Neural cell (in vitro differentiated cells): ENCODE results near the gene C16orf86. TPM values are rescaled to one million over a fixed set of nuclear protein-coding genes. Genes with fewer than 3 reads are reported as not detected.

Source experiments
- H2AFZ ChIP-seq: fragments of 200-600, 300-800 bp; sonication (generic), shearing (Covaris generic); 2 replicates; pipeline ENCODE4 v1.6.0; 2014; ENCODE audit warnings: low read depth, mild to moderate bottlenecking, antibody characterized with exemption, low read length, moderate library complexity
- H3F3A ChIP-seq: fragments of 200-600 bp; shearing (Covaris generic); 2 replicates; pipeline ENCODE4 v1.6.1; 2016; ENCODE audit warnings: mild to moderate bottlenecking, moderate library complexity, mixed read lengths, antibody characterized with exemption, low read length; ENCODE audit not compliant: insufficient read depth, poor library complexity, severe bottlenecking
- H3K27ac ChIP-seq: fragments of 200-600, 300-800 bp; sonication (generic), shearing (Covaris generic); 2 replicates; pipeline ENCODE4 v1.5.1; 2014; ENCODE audit warnings: mild to moderate bottlenecking, low read length, moderate library complexity
- H3K27me3 ChIP-seq: fragments of 300-800, 200-600 bp; sonication (generic), shearing (Covaris generic); 2 replicates; pipeline ENCODE4 v1.6.0; 2014; ENCODE audit warnings: mild to moderate bottlenecking, low read depth, low read length, moderate library complexity; ENCODE audit not compliant: insufficient read depth
- H3K36me3 ChIP-seq: fragments of 300-800, 200-600 bp; sonication (generic), shearing (Covaris generic); 2 replicates; pipeline ENCODE4 v1.5.1; 2014; ENCODE audit warnings: mild to moderate bottlenecking, antibody characterized with exemption, low read length, moderate library complexity; ENCODE audit not compliant: insufficient read depth
- H3K4me2 ChIP-seq: fragments of 300-800, 200-600 bp; sonication (generic), shearing (Covaris generic); 2 replicates; pipeline ENCODE4 v1.6.0; 2014; ENCODE audit warnings: mild to moderate bottlenecking, low read length
- H3K4me3 ChIP-seq: fragments of 300-800, 200-600 bp; sonication (generic), shearing (Covaris generic); 2 replicates; pipeline ENCODE4 v1.5.1; 2014; ENCODE audit warnings: mild to moderate bottlenecking, low read length, moderate library complexity
- H3K79me2 ChIP-seq: fragments of 200-600 bp; shearing (Covaris generic); replicated peaks from 2 replicates; pipeline ENCODE4 v1.6.0; 2014; ENCODE audit warnings: mild to moderate bottlenecking, low read length, moderate library complexity; ENCODE audit not compliant: insufficient read depth
- H3K9ac ChIP-seq: fragments of 300-800, 200-600 bp; sonication (generic), shearing (Covaris generic); 2 replicates; pipeline ENCODE4 v1.6.1; 2016; ENCODE audit warnings: mild to moderate bottlenecking, low read length, mixed read lengths
- H3K9me2 ChIP-seq: fragments of 200-600 bp; shearing (Covaris generic); 2 replicates; pipeline ENCODE4 v1.6.1; 2016; ENCODE audit warnings: mild to moderate bottlenecking, low read length, mixed read lengths; ENCODE audit not compliant: insufficient read depth
- H3K9me3 ChIP-seq: fragments of 200-600, 300-800 bp; sonication (generic), shearing (Covaris generic); 2 replicates; pipeline ENCODE4 v1.6.1; 2016; ENCODE audit warnings: mild to moderate bottlenecking, mixed run types, low read length, moderate library complexity, mixed read lengths
- H4K20me1 ChIP-seq: fragments of 200-600 bp; shearing (Covaris generic); 2 replicates; pipeline ENCODE4 v1.6.1; 2016; ENCODE audit warnings: mild to moderate bottlenecking, mixed run types; ENCODE audit not compliant: insufficient read depth
- CTCF ChIP-seq: fragments of 450-650 bp; IDR thresholded peaks from 2 replicates; pipeline ENCODE4 v1.5.1; 2014; ENCODE audit warnings: antibody characterized with exemption, mild to moderate bottlenecking, moderate library complexity; ENCODE audit not compliant: poor library complexity, severe bottlenecking
- EP300 ChIP-seq: fragments of 450-650 bp; conservative IDR thresholded peaks from 2 replicates; pipeline ENCODE4 v1.6.1; 2014; ENCODE audit warnings: antibody characterized with exemption, mild to moderate bottlenecking, moderate library complexity; ENCODE audit not compliant: poor library complexity, severe bottlenecking
- EZH2 ChIP-seq: fragments of 200-600, 300-800 bp; shearing (Covaris generic), sonication (generic); IDR thresholded peaks from 2 replicates; pipeline ENCODE4 v1.6.1; 2014; ENCODE audit warnings: antibody characterized with exemption, low read length, borderline replicate concordance, mild to moderate bottlenecking; ENCODE audit not compliant: insufficient read depth, poor library complexity, severe bottlenecking
- MXI1 ChIP-seq: fragments of 450-650 bp; conservative IDR thresholded peaks from 2 replicates; pipeline ENCODE4 v1.6.1; 2014; ENCODE audit warnings: antibody characterized with exemption, mild to moderate bottlenecking; ENCODE audit not compliant: poor library complexity, severe bottlenecking
- POLR2AphosphoS5 ChIP-seq: IDR thresholded peaks from 2 replicates; pipeline ENCODE4 v1.6.1; 2012
- RAD21 ChIP-seq: fragments of 450-650 bp; conservative IDR thresholded peaks from 2 replicates; pipeline ENCODE4 v1.6.1; 2014; ENCODE audit warnings: antibody characterized with exemption, mild to moderate bottlenecking, moderate library complexity
- SMC3 ChIP-seq: fragments of 450-650 bp; conservative IDR thresholded peaks from 2 replicates; pipeline ENCODE4 v1.6.1; 2014; ENCODE audit warnings: antibody characterized with exemption, mild to moderate bottlenecking, moderate library complexity; ENCODE audit not compliant: poor library complexity
- TAF1 ChIP-seq: IDR thresholded peaks from 2 replicates; pipeline ENCODE4 v1.6.1; 2012; ENCODE audit warnings: low read depth
- polyA plus RNA-seq: library from polyadenylated mRNA; depleted of rRNA; stranded (reverse); fragments of >200 nt; gene quantifications from 2 replicates; pipeline ENCODE4 v1.2.3, GENCODE V29; 2014
- TF ChIP-seq, protein P1 (sequence below): IDR thresholded peaks from 2 replicates; pipeline ENCODE4 v1.6.1; 2012; ENCODE audit warnings: borderline replicate concordance

The C16orf86 gene
- polyA plus RNA-seq, 1 donor from 2014 or later, result 2.4 TPM

DNA sequence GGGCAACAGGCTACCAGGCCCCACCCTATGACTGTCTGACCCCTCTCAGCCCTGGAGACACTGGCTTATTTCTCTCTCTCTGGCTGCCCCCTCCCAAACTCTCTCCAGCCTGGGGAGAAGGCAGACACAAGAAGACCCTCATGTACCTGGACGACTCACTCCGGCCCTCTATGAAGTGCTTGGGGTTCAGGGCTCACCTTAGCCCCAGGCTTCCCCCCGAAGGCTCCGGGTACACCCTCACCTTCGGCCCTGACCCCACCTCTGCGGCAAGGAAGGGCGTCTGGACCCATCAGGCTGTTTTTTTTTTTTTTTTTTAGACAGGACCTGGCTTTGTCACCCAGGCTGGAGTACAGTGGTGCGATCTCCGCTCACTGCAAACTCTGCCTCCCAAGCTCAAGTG is 22.6 kb upstream of the C16orf86 start:
- no peaks in the 10 kb centered on the region for H3K79me2 ChIP-seq
- no peaks in the 10 kb centered on the region for H3F3A ChIP-seq
- no peak for TF ChIP-seq EZH2
- TF ChIP-seq RAD21, result no peak
- H3K27me3 ChIP-seq, result peaks cover 35% of the 10 kb centered on the region
- no peak overlapping the region for H3K27ac ChIP-seq
- no peaks in the 10 kb centered on the region for H3K36me3 ChIP-seq
- no peak overlapping the region for H3K4me2 ChIP-seq
- H4K20me1 ChIP-seq, result no peaks in the 10 kb centered on the region
- no peaks in the 10 kb centered on the region for H3K9me3 ChIP-seq
- no peak overlapping the region for H3K4me3 ChIP-seq
- H3K9ac ChIP-seq, result no peak overlapping the region
- H2AFZ ChIP-seq, result no peak overlapping the region
- H3K9me2 ChIP-seq, result no peaks in the 10 kb centered on the region

GRCh38 chr16:67645397-67646121 is 21.1 kb upstream of the C16orf86 start:
- H3K9me2 ChIP-seq, result no peaks in the 10 kb centered on the region
- no peak overlapping the region for H3K27ac ChIP-seq
- H3K27me3 ChIP-seq, result peaks cover 40% of the 10 kb centered on the region
- no peak overlapping the region for H3K4me2 ChIP-seq
- H3K79me2 ChIP-seq, result no peaks in the 10 kb centered on the region
- H3K36me3 ChIP-seq, result no peaks in the 10 kb centered on the region
- H4K20me1 ChIP-seq, result no peaks in the 10 kb centered on the region
- H3K4me3 ChIP-seq, result no peak overlapping the region
- H2AFZ ChIP-seq, result no peak overlapping the region
- TF ChIP-seq SMC3 (no peak), MXI1 (no peak)
- H3K9ac ChIP-seq, result no peak overlapping the region
- no peaks in the 10 kb centered on the region for H3K9me3 ChIP-seq
- no peaks in the 10 kb centered on the region for H3F3A ChIP-seq

DNA sequence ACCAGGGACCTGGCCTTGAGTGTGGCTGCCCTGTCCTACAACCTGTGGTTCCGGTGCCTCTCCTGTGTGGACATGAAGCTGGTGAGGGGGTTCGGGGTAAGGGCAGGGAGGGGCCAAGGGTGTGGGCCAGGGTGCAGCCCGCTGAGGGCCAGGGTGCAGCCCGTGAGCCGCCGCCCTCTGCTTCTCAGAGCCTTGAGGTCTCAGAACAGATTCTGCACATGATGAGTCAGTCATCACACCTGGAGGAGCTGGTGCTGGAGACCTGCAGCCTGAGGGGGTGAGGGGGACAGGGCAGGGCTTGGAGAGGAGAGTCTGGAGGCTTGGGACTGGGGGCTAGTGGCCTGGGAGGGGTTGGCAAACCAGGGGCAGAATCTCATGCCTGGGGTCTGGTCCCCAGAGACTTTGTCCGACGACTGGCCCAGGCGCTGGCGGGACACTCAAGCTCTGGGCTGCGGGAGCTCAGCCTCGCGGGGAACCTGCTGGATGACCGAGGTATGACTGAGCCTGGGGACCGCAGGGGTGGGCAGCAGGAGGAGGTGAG is 19.4 kb upstream of the C16orf86 start:
- Histone ChIP-seq H3K27ac (no peak overlapping the region), H3K9me3 (no peaks in the 10 kb centered on the region), H3K9me2 (no peaks in the 10 kb centered on the region), H4K20me1 (no peaks in the 10 kb centered on the region), H3K36me3 (no peaks in the 10 kb centered on the region), H3K9ac (no peak overlapping the region), H3K4me3 (no peak overlapping the region), H3K4me2 (no peak overlapping the region), H2AFZ (no peak overlapping the region), H3F3A (no peaks in the 10 kb centered on the region), H3K79me2 (no peaks in the 10 kb centered on the region), H3K27me3 (peaks cover 55% of the 10 kb centered on the region)
- TF ChIP-seq CTCF, result no peak
- no peak for TF ChIP-seq EP300
- TF ChIP-seq MXI1, result no peak
- no peak for TF ChIP-seq POLR2AphosphoS5
- TF ChIP-seq SMC3, result no peak
- no peak for TF ChIP-seq TAF1
- TF ChIP-seq RAD21, result no peak
- TF ChIP-seq, protein P1, sequence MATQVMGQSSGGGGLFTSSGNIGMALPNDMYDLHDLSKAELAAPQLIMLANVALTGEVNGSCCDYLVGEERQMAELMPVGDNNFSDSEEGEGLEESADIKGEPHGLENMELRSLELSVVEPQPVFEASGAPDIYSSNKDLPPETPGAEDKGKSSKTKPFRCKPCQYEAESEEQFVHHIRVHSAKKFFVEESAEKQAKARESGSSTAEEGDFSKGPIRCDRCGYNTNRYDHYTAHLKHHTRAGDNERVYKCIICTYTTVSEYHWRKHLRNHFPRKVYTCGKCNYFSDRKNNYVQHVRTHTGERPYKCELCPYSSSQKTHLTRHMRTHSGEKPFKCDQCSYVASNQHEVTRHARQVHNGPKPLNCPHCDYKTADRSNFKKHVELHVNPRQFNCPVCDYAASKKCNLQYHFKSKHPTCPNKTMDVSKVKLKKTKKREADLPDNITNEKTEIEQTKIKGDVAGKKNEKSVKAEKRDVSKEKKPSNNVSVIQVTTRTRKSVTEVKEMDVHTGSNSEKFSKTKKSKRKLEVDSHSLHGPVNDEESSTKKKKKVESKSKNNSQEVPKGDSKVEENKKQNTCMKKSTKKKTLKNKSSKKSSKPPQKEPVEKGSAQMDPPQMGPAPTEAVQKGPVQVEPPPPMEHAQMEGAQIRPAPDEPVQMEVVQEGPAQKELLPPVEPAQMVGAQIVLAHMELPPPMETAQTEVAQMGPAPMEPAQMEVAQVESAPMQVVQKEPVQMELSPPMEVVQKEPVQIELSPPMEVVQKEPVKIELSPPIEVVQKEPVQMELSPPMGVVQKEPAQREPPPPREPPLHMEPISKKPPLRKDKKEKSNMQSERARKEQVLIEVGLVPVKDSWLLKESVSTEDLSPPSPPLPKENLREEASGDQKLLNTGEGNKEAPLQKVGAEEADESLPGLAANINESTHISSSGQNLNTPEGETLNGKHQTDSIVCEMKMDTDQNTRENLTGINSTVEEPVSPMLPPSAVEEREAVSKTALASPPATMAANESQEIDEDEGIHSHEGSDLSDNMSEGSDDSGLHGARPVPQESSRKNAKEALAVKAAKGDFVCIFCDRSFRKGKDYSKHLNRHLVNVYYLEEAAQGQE, result no peak
- TF ChIP-seq EZH2, result no peak
